Measurements from ENCODE around the gene PHC3.
"Not testable (repeated sequence)": the region's sequence is repeated elsewhere in the genome, so short reads cannot be mapped to it uniquely, and the experiment has no call there.

The PHC3 gene, protein sequence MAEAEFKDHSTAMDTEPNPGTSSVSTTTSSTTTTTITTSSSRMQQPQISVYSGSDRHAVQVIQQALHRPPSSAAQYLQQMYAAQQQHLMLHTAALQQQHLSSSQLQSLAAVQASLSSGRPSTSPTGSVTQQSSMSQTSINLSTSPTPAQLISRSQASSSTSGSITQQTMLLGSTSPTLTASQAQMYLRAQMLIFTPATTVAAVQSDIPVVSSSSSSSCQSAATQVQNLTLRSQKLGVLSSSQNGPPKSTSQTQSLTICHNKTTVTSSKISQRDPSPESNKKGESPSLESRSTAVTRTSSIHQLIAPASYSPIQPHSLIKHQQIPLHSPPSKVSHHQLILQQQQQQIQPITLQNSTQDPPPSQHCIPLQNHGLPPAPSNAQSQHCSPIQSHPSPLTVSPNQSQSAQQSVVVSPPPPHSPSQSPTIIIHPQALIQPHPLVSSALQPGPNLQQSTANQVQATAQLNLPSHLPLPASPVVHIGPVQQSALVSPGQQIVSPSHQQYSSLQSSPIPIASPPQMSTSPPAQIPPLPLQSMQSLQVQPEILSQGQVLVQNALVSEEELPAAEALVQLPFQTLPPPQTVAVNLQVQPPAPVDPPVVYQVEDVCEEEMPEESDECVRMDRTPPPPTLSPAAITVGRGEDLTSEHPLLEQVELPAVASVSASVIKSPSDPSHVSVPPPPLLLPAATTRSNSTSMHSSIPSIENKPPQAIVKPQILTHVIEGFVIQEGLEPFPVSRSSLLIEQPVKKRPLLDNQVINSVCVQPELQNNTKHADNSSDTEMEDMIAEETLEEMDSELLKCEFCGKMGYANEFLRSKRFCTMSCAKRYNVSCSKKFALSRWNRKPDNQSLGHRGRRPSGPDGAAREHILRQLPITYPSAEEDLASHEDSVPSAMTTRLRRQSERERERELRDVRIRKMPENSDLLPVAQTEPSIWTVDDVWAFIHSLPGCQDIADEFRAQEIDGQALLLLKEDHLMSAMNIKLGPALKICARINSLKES

DNA sequence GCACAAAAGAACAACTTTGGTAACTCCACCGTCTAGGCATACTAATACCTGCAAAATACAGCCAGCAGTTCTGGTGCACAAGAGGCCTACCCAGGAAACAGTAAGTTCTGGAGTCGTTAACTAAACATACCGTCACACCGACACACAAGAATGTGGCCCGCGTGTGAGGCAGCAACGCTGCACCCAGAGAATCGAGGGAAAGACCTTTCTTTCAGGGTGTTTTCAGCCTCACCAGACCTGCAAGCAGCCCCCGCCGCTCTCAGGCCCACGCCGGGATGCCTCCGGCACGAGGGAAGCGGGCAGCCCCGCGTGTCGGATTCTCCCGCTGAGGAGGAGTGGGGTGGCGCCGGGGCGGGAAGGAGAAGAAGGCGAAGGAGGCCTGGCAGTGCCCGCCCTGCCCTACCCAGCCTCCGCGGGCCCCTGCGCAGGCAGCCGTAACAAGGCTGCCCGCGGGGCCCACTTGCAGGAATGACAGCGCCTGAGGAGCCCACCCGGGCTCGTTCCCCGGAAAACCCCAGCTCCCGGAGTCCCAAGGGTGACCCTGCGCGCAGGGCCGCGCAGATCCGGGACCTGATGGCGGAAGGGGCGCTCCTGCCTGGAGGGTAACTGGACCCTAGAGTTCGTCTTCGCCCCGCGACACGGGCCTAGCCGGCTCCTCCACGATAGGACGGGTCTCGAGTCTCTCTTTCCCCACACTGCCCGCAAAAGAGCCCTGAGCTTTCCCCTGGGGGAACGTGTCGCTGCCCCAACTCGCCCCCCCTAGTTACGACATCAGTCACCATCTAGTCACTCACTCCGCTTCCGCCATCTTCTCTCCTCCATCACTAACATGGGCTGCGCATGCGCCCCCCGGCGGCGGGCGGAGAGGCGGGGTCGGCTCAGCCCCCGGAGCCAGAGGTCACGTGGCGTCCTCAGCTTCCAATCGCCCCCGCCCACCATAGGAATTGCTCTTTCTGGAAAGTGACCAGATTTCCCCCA lies at the start of gene PHC3:
Gene PHC3, minus strand, starts transcription at position 826 of the 978 bp plus-strand sequence. Its CDS starts 18 bp downstream, at position 808.
- DNase-seq, result peak; percentile 94

DNA sequence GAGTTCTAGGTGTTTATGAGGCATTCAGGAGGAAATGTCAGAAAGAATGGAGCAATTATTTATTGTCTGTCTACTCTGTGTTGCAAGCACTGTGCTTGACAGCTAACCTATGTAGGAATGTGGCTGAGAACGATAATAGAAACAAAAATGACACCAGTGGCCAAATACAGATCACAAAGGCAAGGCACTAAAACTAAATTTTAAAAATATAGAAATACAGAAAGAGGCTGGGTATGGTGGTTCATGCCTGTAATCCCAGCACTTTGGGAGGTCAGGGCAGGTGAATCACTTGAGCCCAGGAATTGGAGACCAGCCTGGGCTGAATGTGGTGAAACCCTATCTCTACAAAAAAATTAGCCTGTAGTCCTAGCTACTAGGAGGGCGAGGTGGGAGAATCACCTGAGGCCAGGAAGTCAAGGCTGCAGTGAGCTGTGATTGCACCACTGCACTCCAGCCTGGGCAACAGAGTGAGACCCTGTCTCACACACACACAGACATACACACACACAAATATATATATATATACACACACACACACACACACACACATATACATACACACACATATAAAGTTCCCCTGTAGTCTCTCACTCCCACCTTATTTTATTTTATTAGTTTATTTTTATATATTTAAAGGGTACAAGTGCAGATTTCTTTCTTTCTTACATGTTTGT lies 46.7 kb upstream of the PHC3 start:
- DNase-seq, result no peak

DNA sequence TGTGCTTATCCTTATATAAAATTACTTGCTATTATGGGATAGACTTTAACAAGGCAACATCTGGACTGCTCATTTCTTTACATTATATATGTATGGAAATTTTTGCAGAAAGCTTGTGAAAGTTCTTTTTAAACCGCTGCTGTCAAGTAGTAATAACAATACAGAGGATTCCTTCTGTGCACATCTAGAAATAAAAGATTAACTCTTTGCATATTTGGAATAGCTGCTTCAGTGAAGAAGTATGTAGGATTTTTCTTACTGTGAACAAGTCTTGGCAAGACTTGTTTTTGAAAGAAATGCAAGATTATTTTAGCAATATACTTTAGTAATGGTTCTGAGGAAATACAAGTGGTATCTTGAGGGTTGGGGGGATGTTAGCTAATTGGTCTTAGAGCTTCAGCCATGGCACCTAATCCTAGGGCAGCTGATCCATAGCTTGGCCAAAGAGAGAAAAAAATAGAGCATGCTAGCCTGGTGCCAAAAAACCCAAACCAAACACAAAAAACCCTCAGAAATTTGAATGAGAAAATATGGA lies 45.0 kb upstream of the PHC3 start:
- no peak for DNase-seq

DNA sequence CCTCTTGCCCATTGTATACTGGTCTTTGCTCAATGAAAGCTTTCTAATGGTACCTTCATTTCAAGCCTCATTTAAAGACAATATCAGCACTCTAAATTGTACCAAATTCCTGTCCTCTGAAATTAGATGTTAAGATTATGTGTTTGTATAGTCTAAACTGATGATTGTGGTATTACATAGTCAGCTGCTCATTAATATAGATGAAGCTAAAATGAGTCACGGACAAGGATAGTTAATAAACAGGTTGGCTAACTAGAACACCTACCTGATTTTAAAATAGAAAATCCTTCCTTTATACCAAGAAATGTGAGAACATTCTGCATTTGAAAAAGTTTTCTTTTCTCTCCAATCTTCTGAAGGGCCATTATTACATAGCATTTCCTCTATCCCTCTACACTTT lies 43.6 kb upstream of the PHC3 start:
- no peak for DNase-seq

DNA sequence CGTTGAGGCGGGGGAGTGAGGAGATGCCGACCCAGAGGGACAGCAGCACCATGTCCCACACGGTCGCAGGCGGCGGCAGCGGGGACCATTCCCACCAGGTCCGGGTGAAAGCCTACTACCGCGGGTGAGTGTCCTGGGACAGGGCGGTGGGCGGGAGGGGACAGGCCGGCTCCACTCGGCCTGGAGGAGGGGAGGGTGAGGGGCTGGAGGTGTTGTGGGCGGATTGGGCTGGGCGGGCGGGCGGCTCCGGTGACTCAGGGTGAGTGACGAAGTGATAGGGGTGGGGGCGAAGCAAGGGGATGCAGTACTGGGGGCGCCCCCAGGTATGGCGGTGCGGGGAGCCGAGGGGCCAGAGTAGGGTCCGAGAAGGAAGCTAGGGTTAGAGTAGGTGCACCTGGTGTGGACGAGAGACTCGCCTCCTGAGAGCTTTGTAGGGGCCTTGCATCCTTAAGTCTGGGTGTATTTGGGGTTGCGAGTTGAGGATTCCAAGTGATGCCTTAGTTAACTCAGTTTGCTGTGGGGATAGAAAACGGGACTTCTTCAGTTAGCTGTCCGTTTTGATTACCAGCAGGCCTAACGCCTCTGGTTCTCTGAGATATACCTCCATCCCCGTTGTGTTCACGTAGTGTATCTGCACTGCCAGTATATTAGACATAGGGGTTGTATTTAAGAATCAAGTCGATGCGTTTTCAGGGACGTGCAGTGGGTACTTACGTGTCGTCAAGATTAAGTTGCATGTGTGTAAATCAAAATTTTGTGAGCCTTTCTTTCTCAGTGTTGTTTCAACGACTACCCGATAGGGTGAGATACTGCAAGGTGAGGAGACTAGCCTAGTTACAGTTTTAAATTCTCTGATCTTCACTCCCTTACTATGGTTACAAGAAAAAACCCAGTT lies 41.4 kb upstream of the PHC3 start:
- DNase-seq, result peak; percentile 68

DNA sequence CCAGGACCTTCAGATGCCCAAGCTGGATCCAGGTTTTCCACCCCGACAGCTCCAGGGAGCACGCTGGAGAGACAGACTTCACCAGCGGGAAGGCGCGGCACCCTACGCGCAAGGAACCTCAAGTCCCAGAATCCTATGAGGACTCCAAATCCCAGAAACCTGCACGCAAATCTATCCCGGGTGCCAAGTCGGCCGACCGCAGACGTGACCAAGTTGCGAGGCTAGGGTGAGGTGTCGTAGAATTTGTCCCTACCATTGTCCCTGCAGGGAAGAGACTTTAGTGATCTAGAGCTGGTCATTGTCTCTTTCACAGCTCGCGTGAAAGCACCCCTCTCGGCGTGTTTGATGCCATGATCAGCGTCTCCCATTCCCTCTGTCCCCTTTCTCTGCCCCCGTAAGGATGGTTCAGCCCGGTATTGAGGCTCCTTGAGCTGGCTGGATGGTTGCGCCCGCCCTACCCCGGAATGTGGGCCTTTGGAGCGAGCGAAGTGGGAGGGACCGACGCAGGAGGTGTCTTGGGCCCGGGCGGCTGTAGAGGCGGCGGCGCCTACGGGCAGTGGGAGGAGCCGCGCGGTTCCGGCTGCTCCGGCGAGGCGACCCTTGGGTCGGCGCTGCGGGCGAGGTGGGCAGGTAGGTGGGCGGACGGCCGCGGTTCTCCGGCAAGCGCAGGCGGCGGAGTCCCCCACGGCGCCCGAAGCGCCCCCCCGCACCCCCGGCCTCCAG lies 40.6 kb upstream of the PHC3 start, which contains the start of gene PRKCI:
Gene PRKCI, plus strand, starts transcription at position 501 of the 723 bp plus-strand sequence. CDS start 246 bp downstream, outside the sequence.
- DNase-seq, result peak; percentile 94

DNA sequence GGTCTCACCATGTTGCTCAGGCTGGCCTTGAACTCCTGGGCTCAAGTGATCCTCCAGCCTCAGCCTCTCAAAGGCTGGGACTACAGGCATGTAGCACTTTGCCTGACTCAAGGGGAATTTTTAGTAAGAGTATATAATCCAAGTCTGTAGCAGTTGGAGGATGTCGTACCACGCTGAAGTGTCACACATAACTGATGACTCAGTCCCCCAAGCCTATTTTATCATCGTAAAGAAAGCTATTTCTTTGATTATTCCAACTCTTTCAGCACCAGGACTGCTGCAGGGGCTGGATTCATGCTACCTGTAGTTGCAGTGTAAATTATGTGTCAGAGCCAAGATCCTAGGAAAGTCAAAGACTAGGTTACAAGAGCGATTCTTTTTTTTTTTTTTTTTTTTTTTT lies 39.3 kb upstream of the PHC3 start:
- DNase-seq, result no peak

DNA sequence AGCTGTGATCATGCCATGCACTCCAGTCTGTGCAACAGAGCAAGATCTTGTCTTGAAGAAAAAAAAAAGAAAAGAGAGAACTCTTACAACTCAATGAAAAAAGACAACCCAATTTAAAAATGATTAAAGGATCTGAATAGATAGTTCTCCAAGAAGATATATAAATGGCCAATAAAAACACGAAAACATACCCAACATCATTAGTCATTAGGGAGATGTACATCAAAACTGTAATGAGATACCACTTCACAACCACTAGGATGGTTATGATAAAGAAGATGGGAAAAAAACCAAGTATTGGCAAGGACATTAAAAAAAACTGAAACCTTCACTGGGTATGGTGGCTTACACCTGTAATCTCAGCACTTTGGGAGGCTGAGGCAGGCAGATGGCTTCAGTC lies 38.3 kb upstream of the PHC3 start:
- no peak for DNase-seq

DNA sequence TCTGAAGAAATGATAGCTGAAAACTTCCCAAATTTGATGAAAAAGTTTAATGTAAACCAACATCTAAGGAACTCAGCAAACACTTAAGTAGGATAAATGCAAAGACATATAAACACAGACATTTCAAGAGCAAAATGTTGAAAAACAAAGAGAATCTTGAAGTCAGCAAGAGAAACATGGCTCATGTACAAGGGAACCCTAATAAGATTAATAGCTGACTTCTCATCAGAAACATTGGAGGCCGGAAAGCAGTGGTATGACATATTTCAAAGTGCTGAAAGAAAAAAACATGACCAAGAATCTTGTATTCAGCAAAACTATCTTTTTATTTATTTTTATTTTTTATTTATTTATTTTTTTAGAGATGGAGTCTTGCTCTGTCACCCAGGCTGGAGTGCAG lies 30.1 kb upstream of the PHC3 start:
- no peak for DNase-seq

DNA sequence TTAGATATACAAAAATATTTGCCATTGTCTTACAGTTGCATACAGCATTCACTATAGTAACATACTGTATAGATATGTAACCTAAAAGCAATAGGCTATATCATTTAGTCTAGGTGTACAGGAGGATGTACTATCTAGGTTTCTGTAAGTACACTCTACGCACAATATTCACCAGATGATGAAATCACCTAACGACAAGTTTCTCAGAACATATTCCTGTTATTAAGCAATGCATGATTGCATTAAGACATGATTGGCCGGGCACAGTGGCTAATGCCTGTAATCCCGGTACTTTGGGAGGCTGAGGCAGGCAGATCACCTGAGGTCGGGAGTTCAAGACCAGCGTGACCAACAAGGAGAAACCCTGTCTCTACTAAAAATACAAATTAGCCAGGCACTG lies 26.2 kb upstream of the PHC3 start:
- no peak for DNase-seq

DNA sequence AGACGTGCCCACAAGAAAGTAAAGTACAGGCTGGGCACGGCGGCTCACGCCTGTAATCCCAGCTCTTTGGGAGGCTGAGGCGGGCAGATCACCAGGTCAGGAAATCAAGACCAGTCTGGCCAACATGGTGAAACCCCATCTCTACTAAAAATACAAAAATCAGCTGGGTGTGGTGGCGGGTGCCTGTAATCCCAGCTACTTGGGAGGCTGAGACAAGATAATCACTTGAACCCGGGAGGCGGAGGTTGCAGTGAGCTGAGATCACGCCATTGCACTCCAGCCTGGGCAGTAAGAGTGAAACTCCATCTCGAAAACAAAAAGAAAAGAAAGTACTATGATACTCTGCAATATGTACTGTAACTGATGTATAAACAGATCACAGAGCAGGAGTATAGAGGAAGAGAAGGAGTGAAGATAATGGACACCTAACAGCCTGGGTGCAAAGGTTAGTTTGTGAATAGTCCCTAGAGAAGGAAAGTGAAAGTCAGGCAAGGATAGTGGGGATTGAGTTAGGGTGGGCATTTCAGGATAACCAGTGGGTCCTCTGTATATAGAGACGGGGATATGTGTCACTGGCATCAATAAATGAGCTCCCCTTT lies 24.7 kb upstream of the PHC3 start:
- not testable (repeated sequence) for DNase-seq

DNA sequence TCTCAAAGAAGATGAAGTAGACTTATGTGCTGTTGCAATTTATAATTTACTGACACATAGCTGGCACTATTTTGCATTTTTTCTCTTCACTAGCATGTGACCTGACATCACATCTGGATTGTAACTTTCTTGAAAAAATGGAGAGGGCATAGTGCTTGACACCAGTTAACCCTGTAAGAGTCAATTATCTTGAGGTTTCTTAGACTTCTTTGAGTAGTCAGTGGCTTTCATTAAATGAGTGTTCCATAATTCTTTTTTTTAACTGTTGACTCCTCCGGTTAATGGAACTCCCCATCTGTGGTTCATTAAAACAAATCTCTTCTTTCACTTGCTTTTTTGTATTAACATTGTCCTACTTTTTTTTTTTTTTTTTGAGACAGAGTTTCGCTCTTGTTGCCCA lies 23.8 kb upstream of the PHC3 start:
- no peak for DNase-seq

DNA sequence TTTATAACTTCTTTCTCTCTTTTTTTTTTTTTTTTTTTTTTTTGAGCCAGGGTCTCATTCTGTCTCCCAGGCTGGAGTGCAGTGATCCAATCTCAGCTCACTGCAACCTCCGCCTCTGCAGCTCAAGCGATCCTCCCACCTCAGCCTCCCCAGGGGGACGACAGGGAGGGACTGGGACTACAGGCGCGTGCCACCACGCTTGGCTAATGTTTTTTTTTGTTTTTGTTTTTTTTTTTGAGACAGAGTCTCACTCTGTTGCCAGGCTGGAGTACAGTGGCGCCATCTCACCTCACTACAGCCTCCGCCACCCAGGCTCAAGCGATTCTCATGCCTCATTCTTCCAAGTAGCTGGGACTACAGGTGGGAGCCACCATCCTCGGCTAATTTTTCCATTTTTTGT lies 23.0 kb upstream of the PHC3 start:
- DNase-seq, result no peak

DNA sequence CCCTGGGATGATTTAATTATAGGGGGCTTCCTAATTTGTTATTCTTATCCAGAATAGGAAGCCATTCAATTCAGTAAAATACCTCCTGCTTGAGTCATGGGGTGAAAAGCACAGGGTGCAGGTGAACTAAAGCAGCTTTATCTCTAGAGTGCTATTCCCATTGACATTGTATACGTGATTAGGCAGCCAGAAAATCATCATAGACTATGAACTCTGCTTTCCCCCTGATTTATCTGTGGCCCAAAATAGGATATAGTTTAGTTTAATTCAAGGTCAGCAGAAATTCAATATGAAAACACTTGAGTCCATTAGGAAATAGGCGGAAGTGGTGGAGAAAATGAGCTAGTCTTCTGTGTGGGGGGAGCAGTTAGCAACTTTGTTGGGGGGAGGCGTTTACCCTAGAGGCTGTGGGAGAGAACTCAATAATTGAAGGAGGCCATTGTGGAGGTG lies 22.5 kb upstream of the PHC3 start:
- no peak for DNase-seq

DNA sequence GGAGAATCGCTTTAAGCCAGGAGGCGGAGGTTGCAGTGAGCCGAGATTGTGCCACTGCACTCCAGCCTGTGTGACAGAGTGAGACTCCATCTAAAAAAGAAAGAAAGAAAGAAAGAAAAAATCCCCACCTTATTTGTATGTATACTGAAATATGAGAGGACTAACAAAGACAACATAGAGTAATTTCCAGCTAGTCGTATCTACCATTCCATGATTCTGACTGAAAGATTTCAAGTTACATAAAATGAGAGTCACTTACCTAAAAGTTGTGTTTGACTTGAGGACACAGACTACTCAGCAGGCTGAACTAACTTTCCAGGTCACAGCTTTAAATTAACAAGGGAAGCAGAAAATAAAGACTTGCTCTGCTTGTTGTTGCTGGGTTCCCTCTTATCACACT lies 21.9 kb upstream of the PHC3 start:
- no peak for DNase-seq

DNA sequence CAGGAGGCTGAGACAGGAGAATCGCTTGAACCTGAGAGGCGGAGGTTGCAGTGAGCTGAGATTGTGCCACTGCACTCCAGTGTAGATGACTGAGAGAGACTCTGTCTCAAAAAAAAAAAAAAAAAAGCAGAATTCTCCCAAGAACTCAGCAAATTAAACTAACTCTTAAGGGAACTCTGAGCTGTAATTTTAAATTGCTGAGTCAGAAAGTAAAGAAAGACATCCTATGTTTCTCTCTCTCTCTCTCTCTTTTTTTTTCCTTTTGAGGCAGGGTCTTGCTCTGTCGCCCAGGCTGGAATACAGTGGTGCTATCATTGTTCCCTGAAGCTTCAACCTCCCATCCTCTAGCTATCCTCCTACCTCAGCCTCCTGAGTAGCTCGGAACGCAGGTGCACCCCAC lies 20.0 kb upstream of the PHC3 start:
- DNase-seq, result no peak

DNA sequence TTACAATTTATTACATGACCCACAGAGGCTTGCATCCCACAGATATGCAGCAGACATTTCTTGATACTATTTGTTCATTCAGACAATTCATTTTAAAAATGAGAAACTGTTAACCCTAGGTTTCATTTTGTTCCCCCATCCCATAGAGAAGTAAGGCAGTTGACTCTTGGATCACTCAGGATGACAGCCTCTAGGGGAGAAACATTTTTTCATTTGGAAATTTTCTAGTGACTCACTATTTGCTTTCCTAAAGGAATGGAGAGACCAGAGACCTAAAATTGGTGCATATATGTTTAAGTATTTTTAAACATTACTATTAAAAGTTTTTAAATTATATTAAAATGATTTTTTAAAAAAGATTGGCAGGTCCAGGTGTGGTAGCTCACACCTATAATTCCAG lies 19.5 kb upstream of the PHC3 start:
- DNase-seq, result no peak

DNA sequence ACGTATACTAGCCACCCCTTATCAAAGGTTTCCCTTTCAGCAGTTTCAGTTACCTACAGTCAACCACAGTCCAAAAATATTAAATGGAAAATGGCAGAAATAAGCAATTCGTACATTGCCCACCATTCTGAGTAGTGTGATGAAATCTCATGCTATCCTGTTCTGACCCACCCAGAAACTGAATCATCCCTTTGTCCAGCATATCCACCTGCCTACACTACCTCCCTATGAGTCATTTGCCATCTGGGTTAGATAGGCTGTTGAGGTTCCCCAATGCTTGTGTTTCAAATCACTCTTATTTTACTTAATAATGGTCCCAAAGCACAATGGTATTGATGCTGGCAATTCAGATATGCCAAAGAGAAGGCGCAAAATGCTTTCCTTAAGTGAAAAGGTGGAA lies 15.3 kb upstream of the PHC3 start:
- no peak for DNase-seq

DNA sequence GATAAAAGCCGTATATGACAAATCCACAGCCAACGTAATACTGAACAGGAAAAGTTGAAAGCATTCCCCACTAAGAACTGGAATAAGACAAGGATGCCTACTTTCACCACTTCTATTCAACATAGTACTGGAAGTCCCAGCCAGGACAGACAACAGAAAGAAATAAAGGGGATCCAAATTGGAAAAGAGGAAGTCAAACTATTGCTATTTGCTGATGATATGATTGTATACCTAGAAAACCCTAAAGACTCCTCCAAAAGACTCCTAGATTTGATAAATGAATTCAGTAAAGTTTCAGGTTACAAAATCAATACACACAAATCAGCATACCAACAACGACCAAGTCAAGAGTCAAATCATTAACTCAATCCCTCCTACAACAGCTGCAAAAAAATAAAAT lies 14.2 kb upstream of the PHC3 start:
- not testable (repeated sequence) for DNase-seq
